Activated CD4-positive, alpha-beta T cell treated with anti-CD3 and anti-CD28 coated beads, Interleukin-2, amount 50 U/mL, for 1 hour (primary cell): ENCODE measurements around the gene ELL3.
"Not testable (repeated sequence)": the region's sequence is repeated elsewhere in the genome, so short reads cannot be mapped to it uniquely, and the experiment has no call there.

Experiments used
- DNase-seq: peaks from one replicate; pipeline ENCODE4 v3.0.0-alpha.2; 2020

ELL3 gene

GRCh38 chr15:43776718-43777266, at the start of gene ELL3:
Gene ELL3 (minus strand): TSS chr15:43776966. CDS start chr15:43776901, 65 bp downstream.
- peak; percentile 74 for DNase-seq

GRCh38 chr15:43826029-43826507, 49.3 kb upstream of the ELL3 start:
- DNase-seq, result no peak

- DNase-seq, result not testable (repeated sequence)
Observed at GRCh38 chr15:43825305-43825704, 48.5 kb upstream of the ELL3 start.

- DNase-seq, result peak; percentile 87
Observed at GRCh38 chr15:43824302-43825246, 47.8 kb upstream of the ELL3 start, which contains the start of gene MFAP1. Gene MFAP1 (minus strand): TSS chr15:43824690. CDS start chr15:43824569, 121 bp downstream.

GRCh38 chr15:43821505-43821904, 44.7 kb upstream of the ELL3 start:
- no peak for DNase-seq

- DNase-seq, result not testable (repeated sequence)
Observed at GRCh38 chr15:43815064-43815463, 38.3 kb upstream of the ELL3 start.

- no peak for DNase-seq
Observed at GRCh38 chr15:43808960-43809678, 32.4 kb upstream of the ELL3 start.

GRCh38 chr15:43808435-43808950, 31.7 kb upstream of the ELL3 start:
- DNase-seq, result no peak

GRCh38 chr15:43802676-43803075, 25.9 kb upstream of the ELL3 start:
- DNase-seq, result not testable (repeated sequence)

GRCh38 chr15:43800286-43801141, 23.7 kb upstream of the ELL3 start, which contains the start of gene HYPK:
Gene HYPK (plus strand): TSS chr15:43800599. CDS start chr15:43800623, 24 bp downstream.
- peak; percentile 90 for DNase-seq

GRCh38 chr15:43799945-43800285, 23.1 kb upstream of the ELL3 start, which contains the start of gene SERINC4:
Gene SERINC4 (minus strand): TSS chr15:43800220. CDS start chr15:43799986, 234 bp downstream.
- no peak for DNase-seq

GRCh38 chr15:43799209-43799944, 22.6 kb upstream of the ELL3 start:
- no peak for DNase-seq

- no peak for DNase-seq
Observed at GRCh38 chr15:43796566-43796965, 19.8 kb upstream of the ELL3 start.

- no peak for DNase-seq
Observed at GRCh38 chr15:43795997-43796396, 19.2 kb upstream of the ELL3 start.

GRCh38 chr15:43795197-43795596, 18.4 kb upstream of the ELL3 start:
- DNase-seq, result no peak

GRCh38 chr15:43794269-43795037, 17.7 kb upstream of the ELL3 start:
- DNase-seq, result no peak

GRCh38 chr15:43793647-43794046, 16.9 kb upstream of the ELL3 start:
- DNase-seq, result no peak

GRCh38 chr15:43792761-43793476, 16.2 kb upstream of the ELL3 start:
- DNase-seq, result no peak

- peak; percentile 99 for DNase-seq
Observed at GRCh38 chr15:43791993-43792760, 15.4 kb upstream of the ELL3 start, which contains the start of gene SERF2. Gene SERF2 (plus strand): TSS chr15:43792320. CDS start chr15:43792377, 57 bp downstream.
